Adipocyte (in vitro differentiated cells): Measurements from ENCODE around the gene MATN3.

Source experiments
- DNase-seq: peaks from one replicate; pipeline ENCODE4 v3.0.0-alpha.2; 2015; ENCODE audit warnings: low read depth
- H3K27me3 ChIP-seq: replicated peaks from 2 replicates; pipeline ENCODE4 v1.7.0; 2013; ENCODE audit warnings: mild to moderate bottlenecking, low read length, moderate library complexity; ENCODE audit not compliant: control insufficient read depth, insufficient read depth
- H3K36me3 ChIP-seq: 2 replicates; pipeline ENCODE4 v1.7.0; 2013; ENCODE audit warnings: low read length, mild to moderate bottlenecking, moderate library complexity; ENCODE audit not compliant: control insufficient read depth, insufficient read depth, severe bottlenecking
- H3K4me1 ChIP-seq: 2 replicates; pipeline ENCODE4 v1.7.0; 2013; ENCODE audit warnings: mild to moderate bottlenecking, low read length, moderate library complexity; ENCODE audit not compliant: control insufficient read depth, insufficient read depth
- H3K4me3 ChIP-seq: 2 replicates; pipeline ENCODE4 v1.7.0; 2013; ENCODE audit warnings: mild to moderate bottlenecking, low read length, moderate library complexity
- H3K9ac ChIP-seq: 2 replicates; pipeline ENCODE4 v1.7.0; 2013; ENCODE audit warnings: mild to moderate bottlenecking, low read length, moderate library complexity
- H3K9me3 ChIP-seq: 2 replicates; pipeline ENCODE4 v1.7.0; 2013; ENCODE audit warnings: mild to moderate bottlenecking, low read length, moderate library complexity; ENCODE audit not compliant: control insufficient read depth

Gene MATN3

GRCh38 chr2:20034821-20035220 is 22.4 kb upstream of the MATN3 start:
- H3K27me3 ChIP-seq = no peaks in the 10 kb centered on the region
- H3K4me1 ChIP-seq = peaks cover 8% of the 10 kb centered on the region
- no peak overlapping the region for H3K4me3 ChIP-seq
- DNase-seq = no peak
- peaks cover 99% of the 10 kb centered on the region for H3K36me3 ChIP-seq
- H3K9ac ChIP-seq = no peak overlapping the region
- peaks cover under 1% of the 10 kb centered on the region for H3K9me3 ChIP-seq

DNA sequence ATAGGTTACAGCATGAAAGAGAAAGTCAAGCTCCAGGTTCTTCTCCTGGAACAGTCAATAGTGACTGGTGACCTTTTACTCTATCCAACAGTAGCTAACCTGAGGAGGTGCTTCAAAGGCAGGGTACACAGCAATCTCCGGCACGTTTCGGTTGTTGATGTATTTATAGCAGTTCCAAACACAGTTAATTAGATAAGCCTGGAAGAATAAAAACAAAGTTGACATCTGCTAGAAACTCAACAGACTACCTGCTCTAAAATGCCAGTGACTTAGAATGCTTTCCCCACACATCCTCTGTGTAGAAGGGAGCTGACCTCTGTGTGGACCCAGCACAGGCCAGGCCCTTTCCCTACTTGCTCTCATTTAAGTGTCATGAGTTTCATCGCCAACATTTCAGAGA is 21.8 kb upstream of the MATN3 start:
- H3K4me3 ChIP-seq = no peak overlapping the region
- H3K27me3 ChIP-seq = no peaks in the 10 kb centered on the region
- no peak for DNase-seq
- peaks cover 99% of the 10 kb centered on the region for H3K36me3 ChIP-seq
- peaks cover 8% of the 10 kb centered on the region for H3K4me1 ChIP-seq
- H3K9ac ChIP-seq = no peak overlapping the region
- peaks cover 2% of the 10 kb centered on the region for H3K9me3 ChIP-seq

- Histone ChIP-seq H3K9me3 (peaks cover 2% of the 10 kb centered on the region), H3K36me3 (peaks cover 99% of the 10 kb centered on the region), H3K27me3 (no peaks in the 10 kb centered on the region), H3K4me3 (no peak overlapping the region), H3K9ac (no peak overlapping the region), H3K4me1 (peaks cover 9% of the 10 kb centered on the region)
- DNase-seq = no peak
Measured at GRCh38 chr2:20033322-20033721, 20.9 kb upstream of the MATN3 start.

GRCh38 chr2:20030224-20030623 is 17.8 kb upstream of the MATN3 start:
- no peak for DNase-seq
- H3K36me3 ChIP-seq = peaks cover 79% of the 10 kb centered on the region

GRCh38 chr2:20027705-20028434 is 15.4 kb upstream of the MATN3 start:
- Histone ChIP-seq H3K27me3 (no peaks in the 10 kb centered on the region), H3K9ac (peak overlapping the region; percentile 1), H3K4me3 (no peak overlapping the region), H3K36me3 (peaks cover 56% of the 10 kb centered on the region), H3K9me3 (peaks cover 2% of the 10 kb centered on the region), H3K4me1 (peaks cover 14% of the 10 kb centered on the region)
- DNase-seq = no peak

More at GRCh38 chr2:20030224-20030623, 17.8 kb upstream of the MATN3 start:
- H3K9ac ChIP-seq = no peak overlapping the region
- peaks cover 14% of the 10 kb centered on the region for H3K4me1 ChIP-seq
- H3K27me3 ChIP-seq = no peaks in the 10 kb centered on the region
- H3K4me3 ChIP-seq = no peak overlapping the region
- H3K9me3 ChIP-seq = peaks cover 2% of the 10 kb centered on the region

DNA sequence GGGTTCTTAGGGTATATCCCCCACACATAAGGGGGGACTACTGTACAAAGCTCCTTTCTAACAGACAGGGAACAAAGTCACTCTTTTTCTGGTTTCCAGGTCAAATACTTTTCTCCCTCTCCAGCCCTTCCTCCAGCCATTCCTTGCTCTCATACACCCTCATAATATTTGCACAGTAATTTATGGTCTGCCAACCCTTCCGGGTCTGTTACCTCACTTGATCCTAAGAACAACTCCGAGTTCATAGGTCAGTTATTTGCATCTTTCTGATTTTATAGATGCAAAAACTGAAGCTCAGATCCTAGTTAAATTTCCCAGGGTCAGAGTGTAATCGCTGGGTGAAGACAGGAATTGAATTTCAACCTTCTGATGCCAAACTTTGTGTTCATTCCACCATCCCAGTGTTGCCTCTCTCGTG is 14.8 kb upstream of the MATN3 start:
- H3K4me1 ChIP-seq = peaks cover 14% of the 10 kb centered on the region
- DNase-seq = no peak
- peaks cover 50% of the 10 kb centered on the region for H3K36me3 ChIP-seq
- H3K9me3 ChIP-seq = peaks cover 2% of the 10 kb centered on the region
- H3K4me3 ChIP-seq = no peak overlapping the region
- H3K9ac ChIP-seq = no peak overlapping the region
- no peaks in the 10 kb centered on the region for H3K27me3 ChIP-seq

DNA sequence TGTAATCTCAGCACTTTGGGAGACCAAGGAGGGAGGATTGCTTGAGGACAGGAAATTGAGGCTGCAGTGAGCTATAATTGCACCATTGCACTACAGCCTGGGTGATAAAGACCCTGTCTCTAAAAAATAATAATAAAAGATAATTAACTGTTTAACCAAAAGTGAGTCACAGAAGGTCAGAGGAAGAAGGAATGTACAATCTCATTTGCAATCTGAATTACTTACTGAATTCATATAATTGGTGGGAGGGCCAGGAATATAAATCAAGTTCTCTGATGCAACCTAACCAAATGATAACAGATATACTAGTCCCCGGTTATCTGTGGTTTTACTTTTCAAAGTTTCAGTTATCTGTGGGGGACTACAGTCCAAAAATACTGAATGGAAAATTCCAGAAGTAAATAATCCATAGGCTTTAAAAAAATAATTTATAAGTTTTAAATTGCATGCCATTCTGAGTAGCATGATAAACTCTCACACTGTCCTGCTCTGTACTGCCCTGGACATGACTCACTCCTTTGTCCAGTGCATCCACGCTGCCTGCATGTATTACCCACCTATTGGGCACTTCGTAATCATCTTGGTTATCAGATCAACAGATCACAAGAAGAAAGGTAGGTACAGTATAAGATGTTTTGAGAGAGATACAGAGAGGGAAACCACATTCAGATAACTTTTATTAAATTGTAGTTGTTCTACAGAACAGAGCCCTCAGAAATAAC is 12.8 kb upstream of the MATN3 start:
- Histone ChIP-seq H3K4me1 (peaks cover 14% of the 10 kb centered on the region), H3K9me3 (peaks cover 13% of the 10 kb centered on the region), H3K27me3 (no peaks in the 10 kb centered on the region), H3K4me3 (no peak overlapping the region), H3K9ac (no peak overlapping the region), H3K36me3 (peaks cover 29% of the 10 kb centered on the region)
- DNase-seq = no peak

- Histone ChIP-seq H3K4me3 (no peak overlapping the region), H3K9ac (no peak overlapping the region), H3K27me3 (no peaks in the 10 kb centered on the region), H3K9me3 (peaks cover 10% of the 10 kb centered on the region), H3K4me1 (peaks cover 14% of the 10 kb centered on the region), H3K36me3 (peaks cover 14% of the 10 kb centered on the region)
- no peak for DNase-seq
Measured at GRCh38 chr2:20023688-20024087, 11.2 kb upstream of the MATN3 start.

DNA sequence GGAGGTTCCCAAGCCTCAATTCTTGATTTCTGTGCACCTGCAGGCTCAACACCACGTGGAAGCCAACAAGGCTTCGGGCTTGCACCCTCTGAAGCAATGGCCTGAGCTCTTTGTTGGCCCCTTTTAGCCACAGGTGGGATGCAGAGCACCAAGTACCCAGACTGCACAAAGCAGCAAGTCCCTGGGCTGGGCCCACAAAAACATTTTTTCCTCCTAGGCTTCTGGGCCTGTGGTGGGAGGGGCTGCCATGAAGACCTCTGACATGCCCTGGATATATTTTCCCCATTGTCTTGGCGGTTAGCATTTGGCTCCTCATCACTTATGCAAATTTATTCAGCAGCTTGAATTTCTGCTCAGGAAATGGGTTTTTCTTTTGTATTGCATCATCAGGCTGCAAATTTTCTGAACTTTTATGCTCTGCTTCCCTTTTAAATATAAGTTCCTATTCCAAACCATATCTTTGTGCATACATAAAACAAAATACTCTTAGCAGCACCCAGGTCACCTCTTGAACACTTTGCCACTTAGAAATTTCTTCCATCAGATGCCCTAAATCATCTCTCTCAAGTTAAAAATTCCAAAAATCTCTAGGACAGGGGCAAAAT is 9.0 kb upstream of the MATN3 start:
- Histone ChIP-seq H3K9ac (no peak overlapping the region), H3K4me1 (no peaks in the 10 kb centered on the region), H3K27me3 (no peaks in the 10 kb centered on the region), H3K36me3 (no peaks in the 10 kb centered on the region), H3K4me3 (no peak overlapping the region), H3K9me3 (peaks cover 10% of the 10 kb centered on the region)
- no peak for DNase-seq

- H3K9me3 ChIP-seq = peaks cover 11% of the 10 kb centered on the region
- H3K4me1 ChIP-seq = no peaks in the 10 kb centered on the region
- DNase-seq = no peak
- no peaks in the 10 kb centered on the region for H3K36me3 ChIP-seq
- H3K27me3 ChIP-seq = no peaks in the 10 kb centered on the region
- no peak overlapping the region for H3K4me3 ChIP-seq
- H3K9ac ChIP-seq = no peak overlapping the region
Measured at GRCh38 chr2:20019747-20020146, 7.3 kb upstream of the MATN3 start.

- Histone ChIP-seq H3K4me1 (no peaks in the 10 kb centered on the region), H3K27me3 (no peaks in the 10 kb centered on the region), H3K9me3 (peaks cover 13% of the 10 kb centered on the region), H3K36me3 (no peaks in the 10 kb centered on the region), H3K9ac (no peak overlapping the region), H3K4me3 (no peak overlapping the region)
- no peak for DNase-seq
Measured at GRCh38 chr2:20018601-20019152, 6.2 kb upstream of the MATN3 start.
